Brain microvascular endothelial cell (primary cell): ENCODE measurements around the gene UBE2J1.

ENCODE experiments used
- DNase-seq: peaks from one replicate; pipeline ENCODE4 v3.0.0-alpha.2; 2020
- H3K27ac ChIP-seq: fragments of 250-450 bp; sonication (Bioruptor Pico); 2 replicates; pipeline ENCODE4 v1.5.1; 2020; ENCODE audit warnings: mild to moderate bottlenecking, moderate library complexity
- H3K27me3 ChIP-seq: fragments of 250-450 bp; sonication (Bioruptor Pico); replicated peaks from 2 replicates; pipeline ENCODE4 v1.5.1; 2020; ENCODE audit warnings: mild to moderate bottlenecking
- H3K36me3 ChIP-seq: fragments of 250-450 bp; sonication (Bioruptor Pico); replicated peaks from 2 replicates; pipeline ENCODE4 v1.5.1; 2020; ENCODE audit warnings: mild to moderate bottlenecking
- H3K4me3 ChIP-seq: 2 replicates; pipeline ENCODE4 v1.5.1; 2011; ENCODE audit warnings: low read depth, mild to moderate bottlenecking, control low read depth, low read length, moderate library complexity
- CTCF ChIP-seq: IDR thresholded peaks from 2 replicates; pipeline ENCODE4 v1.5.1; 2011; ENCODE audit warnings: low read depth, mild to moderate bottlenecking, moderate library complexity, low read length, control low read depth, inconsistent platforms; ENCODE audit errors: missing control alignments
- in situ Hi-C: cut with HindIII; loops from 2 replicates; pipeline ENCODE4 v1.10.0; 2017; ENCODE audit warnings: low sequenced_read_pairs, low pct_ligation_motif_present

Gene UBE2J1

DNA sequence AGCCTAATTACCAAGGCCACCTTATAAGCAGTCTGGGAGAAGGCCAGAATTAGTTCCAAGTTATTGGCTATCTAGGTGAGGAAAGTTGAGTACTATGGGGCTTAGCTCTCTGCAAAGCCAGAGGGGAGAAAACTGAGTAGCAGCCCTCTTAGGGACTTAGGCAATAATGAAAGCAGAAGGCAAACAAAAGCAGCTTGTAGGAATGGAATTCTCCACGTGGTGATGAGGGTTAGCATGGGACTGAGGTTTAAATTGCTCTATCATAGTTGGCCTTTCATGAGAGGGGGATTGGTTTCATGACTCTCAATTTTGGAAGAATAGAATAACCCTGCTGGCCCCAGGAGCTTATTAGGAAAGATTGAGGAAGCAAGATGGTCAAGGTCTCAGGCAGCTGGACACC, 7.0 kb upstream of the UBE2J1 start:
- no peak overlapping the region for H3K4me3 ChIP-seq
- no peak for DNase-seq
- no peak for TF ChIP-seq CTCF
- no peak overlapping the region for H3K27ac ChIP-seq
- in situ Hi-C loops, result no loop called here
- H3K27me3 ChIP-seq, result no peaks in the 10 kb centered on the region
- no peaks in the 10 kb centered on the region for H3K36me3 ChIP-seq

GRCh38 chr6:89357390-89357789, 4.9 kb upstream of the UBE2J1 start:
- TF ChIP-seq CTCF, result no peak
- H3K4me3 ChIP-seq, result no peak overlapping the region
- no peak for DNase-seq
- no peaks in the 10 kb centered on the region for H3K27me3 ChIP-seq
- H3K36me3 ChIP-seq, result no peaks in the 10 kb centered on the region
- H3K27ac ChIP-seq, result no peak overlapping the region
- in situ Hi-C loops, result no loop called here

DNA sequence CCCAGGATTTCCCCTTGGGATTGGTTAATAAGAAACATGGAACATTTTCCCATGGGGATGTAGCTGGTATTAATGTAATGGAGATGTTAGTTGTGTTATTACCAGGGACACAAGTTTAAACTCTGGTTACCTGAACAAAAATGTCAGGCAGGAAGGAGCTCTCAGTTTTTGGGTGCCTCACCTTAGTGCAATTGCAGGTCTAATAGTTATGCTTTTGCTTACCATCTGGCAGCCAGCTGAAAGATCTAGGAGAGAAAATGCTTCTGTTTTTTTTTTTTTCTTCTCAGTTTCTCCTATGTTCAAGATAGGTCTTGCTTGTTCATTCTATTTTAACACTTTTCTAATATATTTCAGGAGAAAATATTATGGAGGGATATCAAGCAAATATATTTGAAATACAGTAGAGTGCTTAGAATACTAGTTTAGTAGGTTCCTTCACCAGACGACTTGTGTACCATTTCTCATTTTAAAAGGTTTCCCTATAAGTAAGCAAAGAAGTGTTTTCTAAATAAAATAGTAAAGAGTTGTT, 4.2 kb upstream of the UBE2J1 start:
- no peak for DNase-seq
- H3K27me3 ChIP-seq, result no peaks in the 10 kb centered on the region
- no peaks in the 10 kb centered on the region for H3K36me3 ChIP-seq
- TF ChIP-seq CTCF, result no peak
- no peak overlapping the region for H3K4me3 ChIP-seq
- in situ Hi-C loops, result no loop called here
- no peak overlapping the region for H3K27ac ChIP-seq

DNA sequence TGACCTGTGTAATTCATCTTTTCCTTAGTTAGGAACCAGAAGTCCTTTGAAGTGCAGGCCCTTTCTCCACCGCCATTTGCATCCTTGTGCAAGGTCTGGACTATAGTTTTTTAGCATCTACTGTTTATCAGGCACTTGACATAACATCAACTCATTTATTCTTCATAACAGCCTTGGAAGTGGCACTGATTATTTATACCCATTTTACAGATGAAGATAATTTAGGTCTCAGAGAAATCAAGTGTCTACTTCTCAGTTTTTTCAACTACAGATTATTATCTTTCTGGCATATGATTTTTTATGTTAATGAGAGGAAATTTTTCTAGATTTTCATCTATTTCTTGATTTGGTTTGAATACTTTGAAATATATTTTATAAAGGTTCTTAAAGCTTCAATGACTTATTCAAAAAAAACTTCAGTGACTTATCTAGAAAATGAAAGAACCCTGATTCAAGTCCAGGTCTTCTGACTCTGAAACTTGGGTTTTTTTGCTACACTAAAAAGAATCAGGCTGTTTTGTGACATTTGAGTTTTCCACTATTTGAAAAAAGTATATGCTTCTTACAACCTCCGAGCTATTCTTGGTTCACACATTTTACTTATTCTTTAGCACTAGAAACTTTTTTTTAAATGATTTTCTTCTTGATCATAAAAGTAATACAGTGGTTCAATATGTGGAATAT, 3.1 kb upstream of the UBE2J1 start:
- no peak for TF ChIP-seq CTCF
- in situ Hi-C loops, result no loop called here
- H3K27ac ChIP-seq, result no peak overlapping the region
- no peaks in the 10 kb centered on the region for H3K27me3 ChIP-seq
- H3K4me3 ChIP-seq, result no peak overlapping the region
- no peaks in the 10 kb centered on the region for H3K36me3 ChIP-seq
- DNase-seq, result no peak

- no peak overlapping the region for H3K4me3 ChIP-seq
- H3K27ac ChIP-seq, result no peak overlapping the region
- no peaks in the 10 kb centered on the region for H3K27me3 ChIP-seq
- no peak for DNase-seq
- TF ChIP-seq CTCF, result no peak
- in situ Hi-C loops, result no loop called here
- H3K36me3 ChIP-seq, result no peaks in the 10 kb centered on the region
These were observed 1.3 kb upstream of the UBE2J1 start for GRCh38 chr6:89353702-89354392.
